Loucy (cell line): ENCODE measurements around the gene AHI1.

ENCODE experiments used
- CTCF ChIP-seq: fragments of 200-600 bp; sonication (generic); conservative IDR thresholded peaks from 2 replicates; pipeline ENCODE4 v1.5.1; 2014; ENCODE audit warnings: mild to moderate bottlenecking, antibody characterized with exemption, low read length
- EZH2phosphoT487 ChIP-seq: fragments of 200-600 bp; IDR thresholded peaks from 2 replicates; pipeline ENCODE4 v1.6.1; 2018; ENCODE audit warnings: antibody characterized with exemption, mild to moderate bottlenecking, moderate library complexity, borderline replicate concordance

GRCh38 chr6:135521431-135521830 is 23.9 kb upstream of the AHI1 start:
- TF ChIP-seq CTCF = no peak
- no peak for TF ChIP-seq EZH2phosphoT487
